K562 (cell line): ENCODE data around the gene ZNF32. TPM values are rescaled to one million over a fixed set of nuclear protein-coding genes. Genes with fewer than 3 reads are reported as not detected.

Experiments
- ATAC-seq: fragments of 200-7000 bp; cut with Tn5 transposase; 3 replicates; pipeline ENCODE4 v1.9.1; 2020; ENCODE audit warnings: moderate library complexity
- BruUV-seq: library from RNA; stranded (reverse); fragments of 400-500 nt; replicated peaks from 2 replicates; lab custom pipeline; 2021; lab: Mats Ljungman, UMichigan
- CTCF ChIA-PET: fragments of 300-600 bp; formaldehyde crosslinking; extraction: SDS; loops from one replicate; lab custom pipeline; 2021; ENCODE audit warnings: low intra/inter-chr PET ratio; lab: Yijun Ruan, JAX
- POLR2A ChIA-PET: fragments of 300-600, 350-650 bp; sonication (Branson Sonifier 250); formaldehyde crosslinking; extraction: SDS; loops from one replicate; lab custom pipeline; 2021; ENCODE audit warnings: antibody characterized with exemption, inconsistent platforms; lab: Yijun Ruan, JAX
- DNase-seq, 4 experiments: peaks; one replicate each; pipeline versions ENCODE4 v3.0.0 to v3.0.0-alpha.2; 2011 to 2018; ENCODE audit warnings: low spot score in 3 of 4, mixed read lengths in 3 of 4; ENCODE audit errors: extremely low read depth in 1 of 4
- FAIRE-seq: peaks from 2 replicates; lab custom pipeline; 2011; peaks lifted over from hg19 to GRCh38; lab: Jason Lieb, UNC
- H2AFZ ChIP-seq: 2 replicates; pipeline ENCODE4 v1.6.0; 2011; ENCODE audit warnings: low read depth, low read length, control low read depth, inconsistent platforms
- H3K27ac ChIP-seq: fragments of 200-600 bp; 3 replicates; pipeline ENCODE4 v1.8.0; 2011; ENCODE audit warnings: low read depth, mild to moderate bottlenecking, control low read depth, inconsistent platforms, low read length, moderate library complexity, mixed read lengths; ENCODE audit errors: extremely low read depth
- H3K27me3 ChIP-seq, 2 experiments: fragments of 300-600 bp in 1 of 2; 2 replicates in 1 of 2; 3 replicates in 1 of 2; pipeline versions ENCODE4 v1.6.0 to v1.8.0; 2011; ENCODE audit warnings: inconsistent platforms in 2 of 2, low read length in 2 of 2, mild to moderate bottlenecking in 1 of 2, mixed read lengths in 1 of 2, moderate library complexity in 1 of 2; ENCODE audit not compliant: control insufficient read depth in 2 of 2, insufficient read depth in 2 of 2
- H3K36me3 ChIP-seq: fragments of 300-600 bp; 3 replicates; pipeline ENCODE4 v1.8.0; 2011; ENCODE audit warnings: mild to moderate bottlenecking, low read length, inconsistent platforms; ENCODE audit not compliant: control insufficient read depth, insufficient read depth
- H3K4me1 ChIP-seq, 2 experiments: fragments of 200-600 bp in 1 of 2; replicated peaks in 1 of 2; 2 replicates in 1 of 2; 3 replicates in 1 of 2; pipeline versions ENCODE4 v1.5.1 to v1.8.0; 2011; ENCODE audit warnings: inconsistent platforms in 2 of 2, low read length in 2 of 2, mild to moderate bottlenecking in 1 of 2, mixed read lengths in 1 of 2, moderate library complexity in 1 of 2; ENCODE audit not compliant: control insufficient read depth in 2 of 2, insufficient read depth in 2 of 2
- H3K4me2 ChIP-seq: 2 replicates; pipeline ENCODE4 v1.6.1; 2011; ENCODE audit warnings: low read length, control low read depth, inconsistent platforms, mixed read lengths; ENCODE audit not compliant: insufficient read depth
- H3K4me3 ChIP-seq: fragments of 200-600 bp; sonication (generic), shearing (Covaris generic); 2 replicates; pipeline ENCODE4 v1.5.1; 2016; ENCODE audit warnings: control low read depth, inconsistent platforms
- H3K79me2 ChIP-seq: fragments of 200-600 bp; 3 replicates; pipeline ENCODE4 v1.8.0; 2011; ENCODE audit warnings: low read length, inconsistent platforms; ENCODE audit not compliant: control insufficient read depth, insufficient read depth
- H3K9ac ChIP-seq, 2 experiments: 2 replicates each; pipeline versions ENCODE4 v1.6.0 to v1.6.1; 2011; ENCODE audit warnings: low read depth in 2 of 2, low read length in 2 of 2, control low read depth in 1 of 2, inconsistent platforms in 1 of 2, mild to moderate bottlenecking in 1 of 2, mixed read lengths in 1 of 2; ENCODE audit not compliant: insufficient read depth in 1 of 2
- H3K9me1 ChIP-seq: one replicate; pipeline ENCODE4 v1.6.0; 2011; ENCODE audit warnings: inconsistent platforms, mild to moderate bottlenecking, low read length, moderate library complexity; ENCODE audit not compliant: control insufficient read depth, insufficient read depth
- H3K9me3 ChIP-seq: replicated peaks from 2 replicates; pipeline ENCODE4 v1.5.1; 2011; ENCODE audit warnings: low read depth, low read length, inconsistent platforms; ENCODE audit not compliant: control insufficient read depth, insufficient read depth
- H4K20me1 ChIP-seq: replicated peaks from 2 replicates; pipeline ENCODE4 v1.6.1; 2011; ENCODE audit warnings: low read length, inconsistent platforms, mixed read lengths; ENCODE audit not compliant: control insufficient read depth, insufficient read depth
- CBX1 ChIP-seq: sonication (generic); IDR thresholded peaks from 2 replicates; pipeline ENCODE4 v1.6.1; 2016; ENCODE audit warnings: antibody characterized with exemption, low read depth, mild to moderate bottlenecking
- KDM5B ChIP-seq: fragments of 200-600 bp; sonication (generic); IDR thresholded peaks from 2 replicates; pipeline ENCODE4 v1.6.1; 2012; ENCODE audit warnings: low read depth, mild to moderate bottlenecking, moderate library complexity, low read length, control low read depth, inconsistent platforms; ENCODE audit not compliant: insufficient replicate concordance
- MAFF ChIP-seq: IDR thresholded peaks from 2 replicates; pipeline ENCODE4 v1.6.1; 2012; ENCODE audit warnings: low read length, improper control_type of control experiment
- PRDM10 ChIP-seq: fragments of 450-650 bp; IDR thresholded peaks from 2 replicates; pipeline ENCODE4 v1.6.1; 2018; ENCODE audit not compliant: partially characterized antibody
- SOX6 ChIP-seq: fragments of 450-650 bp; IDR thresholded peaks from 2 replicates; pipeline ENCODE4 v1.6.1; 2014; ENCODE audit warnings: mild to moderate bottlenecking
- STAG1 ChIP-seq: sonication (generic); formaldehyde crosslinking; IDR thresholded peaks from 2 replicates; pipeline ENCODE4 v1.5.0; 2020; ENCODE audit warnings: missing genetic modification reagents, borderline replicate concordance
- TBL1XR1 ChIP-seq, 2 experiments: IDR thresholded peaks; 2 replicates each; pipeline ENCODE4 v1.6.1; 2012; ENCODE audit warnings: improper control_type of control experiment in 2 of 2, low read length in 2 of 2, mild to moderate bottlenecking in 1 of 2
- TRIM28 ChIP-seq: fragments of 450-650 bp; IDR thresholded peaks from 2 replicates; pipeline ENCODE4 v1.6.1; 2017
- ZBTB1 ChIP-seq: sonication (generic); formaldehyde crosslinking; IDR thresholded peaks from 2 replicates; pipeline ENCODE4 v1.8.1; 2023; ENCODE audit warnings: missing genetic modification reagents, low read depth, mild to moderate bottlenecking, borderline replicate concordance
- ZBTB7A ChIP-seq: IDR thresholded peaks from 2 replicates; pipeline ENCODE4 v1.6.1; 2011; ENCODE audit warnings: low read depth, mild to moderate bottlenecking, low read length, moderate library complexity, borderline replicate concordance; ENCODE audit not compliant: control insufficient read depth
- ZNF274 ChIP-seq: IDR thresholded peaks from 2 replicates; pipeline ENCODE4 v1.6.1; 2011; ENCODE audit warnings: low read depth, mild to moderate bottlenecking, low read length, moderate library complexity, borderline replicate concordance
- ZNF644 ChIP-seq: fragments of 200-800 bp; sonication (Bioruptor generic); IDR thresholded peaks from 2 replicates; pipeline ENCODE4 v1.6.1; 2016; ENCODE audit warnings: low read depth, missing genetic modification characterization, missing compliant biosample characterization
- ZNF780A ChIP-seq: fragments of 250-450 bp; sonication (Bioruptor Pico); IDR thresholded peaks from 2 replicates; pipeline ENCODE4 v1.5.0; 2021; ENCODE audit warnings: mild to moderate bottlenecking
- WGBS: fragments of 100-300 bp; shearing (Covaris generic); methylation state at CpG from one replicate; pipeline ENCODE4 v1.1.6; 2016; ENCODE audit warnings: low coverage, mixed read lengths; ENCODE audit not compliant: insufficient coverage; ENCODE audit errors: missing lambda C conversion rate; 5-methylcytosine and 5-hydroxymethylcytosine counted together
- in situ Hi-C: fragments of 300-500 bp; cut with MboI; formaldehyde crosslinking; loops from 4 replicates; pipeline ENCODE4 v1.15.0; 2018; ENCODE audit warnings: inconsistent platforms, mixed read lengths
- intact Hi-C: fragments of 100-400 bp; cut with micrococcal nuclease; formaldehyde crosslinking; loops from 2 replicates; pipeline ENCODE4 v1.14.2; 2022
- polyA plus RNA-seq, 8 experiments: library from polyadenylated mRNA; depleted of rRNA in 4 of 8; stranded (reverse) in 5 of 8; unstranded in 3 of 8; fragments of >200 nt; fragmentation: Nextera tagmentation in 2 of 8; fragmentation: Illumina TruSeq in 1 of 8; extraction: Ambion mirVana in 2 of 8; extraction: Trizol in 1 of 8; gene quantifications; 2 replicates each; pipeline versions ENCODE4 v1.2.1 to v1.2.3, GENCODE V29; 2011 to 2014; ENCODE audit warnings: inconsistent platforms in 1 of 8, missing spikeins in 1 of 8
- total RNA-seq, 7 experiments: library from RNA; depleted of rRNA in 6 of 7; stranded (reverse); fragments of >200 nt in 6 of 7; fragmentation: Illumina TruSeq in 2 of 7; extraction: Trizol in 2 of 7; gene quantifications; 2 replicates each; pipeline versions ENCODE4 v1.2.1 to v1.2.3, GENCODE V29; 2011 to 2021; ENCODE audit warnings: low replicate concordance in 1 of 7
- TF ChIP-seq, protein P1 (sequence below): sonication (generic); formaldehyde crosslinking; IDR thresholded peaks from 2 replicates; pipeline ENCODE4 v1.8.0; 2022; ENCODE audit warnings: mild to moderate bottlenecking, low read depth, missing genetic modification reagents

The ZNF32 gene
- total and polyA plus RNA-seq, 9 of the 15 experiments (the other 6 are each of a cell fraction or from before 2014, with no cell fraction given): 17.3 to 57.0 (median 26.3) TPM

GRCh38 chr10:43676901-43677300 lies 28.2 kb upstream of the ZNF32 start:
- DNase-seq (no peak), FAIRE-seq (no peak), ATAC-seq (no peak)
- ChIA-PET CTCF (no interaction called here), POLR2A (interaction anchor here (0.6 kb wide), 1 partner anchor 1201 kb away, joined by 3 read pairs; no protein-coding TSS in a partner anchor)
- Histone ChIP-seq H2AFZ (no peak overlapping the region), H3K9me3 (no peaks in the 10 kb centered on the region), H3K4me2 (no peak overlapping the region), H3K4me1 (0 out of 5 replicates have a peak, but pooled peaks cover 0 to 6% of the 10 kb centered on the region in 2 experiments), H3K9ac (no peak overlapping the region), H3K36me3 (no peaks in the 10 kb centered on the region), H3K27ac (no peak overlapping the region), H3K79me2 (no peaks in the 10 kb centered on the region), H4K20me1 (no peaks in the 10 kb centered on the region), H3K4me3 (no peak overlapping the region), H3K9me1 (no peaks in the 10 kb centered on the region), H3K27me3 (peaks cover 8 to 38% of the 10 kb centered on the region in 2 experiments; a peak in 4 of 5 replicates)
- intact Hi-C loops: loop anchor here (10.0 kb wide), 2 partner anchors 178 to 638 kb away; no protein-coding TSS in a partner anchor
- 2% methylated on average over 7 of the region's 7 CpGs for WGBS
- no TSS peak for BruUV-seq
- in situ Hi-C loops: no loop called here
- no peak for TF ChIP-seq PRDM10
- TF ChIP-seq TRIM28: no peak
- TF ChIP-seq KDM5B: no peak
- no peak for TF ChIP-seq MAFF
- no peak for TF ChIP-seq ZBTB1
- no peak for TF ChIP-seq TBL1XR1 (IDR thresholded peaks at IDR 0.05; ENCODE audit: low read length in 2 of 2)
- TF ChIP-seq, protein P1, sequence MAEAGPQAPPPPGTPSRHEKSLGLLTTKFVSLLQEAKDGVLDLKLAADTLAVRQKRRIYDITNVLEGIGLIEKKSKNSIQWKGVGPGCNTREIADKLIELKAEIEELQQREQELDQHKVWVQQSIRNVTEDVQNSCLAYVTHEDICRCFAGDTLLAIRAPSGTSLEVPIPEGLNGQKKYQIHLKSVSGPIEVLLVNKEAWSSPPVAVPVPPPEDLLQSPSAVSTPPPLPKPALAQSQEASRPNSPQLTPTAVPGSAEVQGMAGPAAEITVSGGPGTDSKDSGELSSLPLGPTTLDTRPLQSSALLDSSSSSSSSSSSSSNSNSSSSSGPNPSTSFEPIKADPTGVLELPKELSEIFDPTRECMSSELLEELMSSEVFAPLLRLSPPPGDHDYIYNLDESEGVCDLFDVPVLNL (CRISPR knock-in tag): no peak
- TF ChIP-seq ZNF274: no peak
- TF ChIP-seq ZNF780A (CRISPR knock-in tag): no peak
- no peak for TF ChIP-seq STAG1
- TF ChIP-seq SOX6: no peak
- TF ChIP-seq ZBTB7A: no peak
- no peak for TF ChIP-seq CBX1
- no peak for TF ChIP-seq ZNF644 (tag)
